Gastroesophageal sphincter (tissue), 3 donors: ENCODE results near the gene PPM1N.

Experiments
- CTCF ChIP-seq, 4 experiments: fragments of 200-600 bp in 2 of 4; fragments of 450-650 bp in 2 of 4; sonication (generic) in 1 of 4; IDR thresholded peaks; one replicate each; pipeline ENCODE4 v1.5.1; 2017 to 2019; ENCODE audit warnings: antibody characterized with exemption in 4 of 4, mild to moderate bottlenecking in 2 of 4, moderate library complexity in 2 of 4
- EP300 ChIP-seq: sonication (generic); formaldehyde crosslinking; IDR thresholded peaks from one replicate; pipeline ENCODE4 v1.6.1; 2017; ENCODE audit warnings: antibody characterized with exemption, mild to moderate bottlenecking
- POLR2AphosphoS5 ChIP-seq: sonication (generic); formaldehyde crosslinking; IDR thresholded peaks from one replicate; pipeline ENCODE4 v1.6.1; 2017; ENCODE audit warnings: antibody characterized with exemption

DNA sequence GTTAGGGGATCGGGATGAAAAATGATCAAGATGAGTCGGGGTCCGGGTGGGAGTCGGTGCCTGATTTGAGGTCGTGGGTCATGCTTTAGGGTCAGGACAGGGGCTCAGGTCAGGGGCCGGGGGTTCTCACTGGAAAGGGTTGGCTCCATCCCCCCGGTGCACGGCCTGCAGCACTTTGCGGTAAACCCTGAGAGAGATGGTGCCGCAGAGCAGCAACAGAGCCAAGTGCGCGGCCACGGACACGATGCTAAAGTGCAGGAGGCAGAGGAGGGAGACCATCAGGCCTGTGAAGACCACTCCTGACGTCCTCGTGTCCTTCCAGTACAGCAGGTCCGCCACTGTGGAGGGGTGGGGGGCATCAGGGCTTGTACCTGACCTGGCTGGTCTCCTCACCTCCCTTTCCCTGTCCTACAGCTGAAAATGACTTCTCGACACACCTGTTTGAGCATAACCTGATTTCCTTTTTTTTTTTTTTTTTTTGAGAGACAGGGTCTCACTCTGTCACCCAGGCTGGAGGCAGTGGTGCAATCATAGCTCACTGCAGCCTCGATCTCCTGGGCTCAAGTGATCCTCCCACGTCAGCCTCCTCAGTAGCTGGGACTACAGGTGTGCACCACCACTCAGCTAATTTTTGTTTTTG, 8.9 kb upstream of the PPM1N start:
- TF ChIP-seq CTCF (IDR thresholded peaks at IDR 0.05): no peak
- no peak for TF ChIP-seq EP300
- TF ChIP-seq POLR2AphosphoS5: no peak
